Measurements from ENCODE around the gene RNF187. TPM values are rescaled to one million over a fixed set of nuclear protein-coding genes. Genes with fewer than 3 reads are reported as not detected.
A peak's percentile ranks its signal among the peaks of the same experiment; 100 is the strongest.

The RNF187 gene
- polyA plus RNA-seq, 1 donor (not counting 4 experiments of a cell fraction or from before 2014, with no cell fraction given), result 65.8 TPM

- Histone ChIP-seq H3K27me3 (ENCODE audit: control insufficient read depth, extremely low read depth, insufficient read depth, low read length) (peaks cover 24% of the 10 kb centered on the region), H3K9me1 (ENCODE audit: control insufficient read depth, extremely low read depth, insufficient read depth, low read length) (no peaks in the 10 kb centered on the region), H3K36me3 (ENCODE audit: control insufficient read depth in 2 of 2, extremely low read depth in 1 of 2, insufficient read depth in 2 of 2, low read length in 2 of 2) (no peaks in the 10 kb centered on the region), H3K9ac (ENCODE audit: control insufficient read depth, extremely low read depth, insufficient read depth, low read length) (no peak overlapping the region), H3K4me3 (ENCODE audit: control insufficient read depth in 2 of 3, extremely low read depth in 1 of 3, insufficient read depth in 2 of 3, low read depth in 1 of 3, low read length in 3 of 3) (no peak overlapping the region), H3K4me2 (ENCODE audit: control insufficient read depth, extremely low read depth, insufficient read depth, low read depth, low read length) (no peak overlapping the region), H3K9me3 (ENCODE audit: control insufficient read depth, low read depth, low read length) (no peaks in the 10 kb centered on the region), H4K20me1 (ENCODE audit: control insufficient read depth, extremely low read depth, insufficient read depth, low read length) (no peaks in the 10 kb centered on the region), H3K4me1 (ENCODE audit: control insufficient read depth, extremely low read depth, insufficient read depth, low read length) (peaks cover 4% of the 10 kb centered on the region), H3K79me2 (ENCODE audit: control insufficient read depth, insufficient read depth, low read length) (no peaks in the 10 kb centered on the region), H2AFZ (ENCODE audit: control insufficient read depth, low read length) (no peak overlapping the region), H3K27ac (ENCODE audit: control insufficient read depth, insufficient read depth, low read length) (no peak overlapping the region)
- FAIRE-seq (no peak), DNase-seq (ENCODE audit: low read depth, low spot score) (no peak)
- TF ChIP-seq EZH2 (IDR thresholded peaks at IDR 0.05; ENCODE audit: low read length), result no peak
- TF ChIP-seq, protein P1, sequence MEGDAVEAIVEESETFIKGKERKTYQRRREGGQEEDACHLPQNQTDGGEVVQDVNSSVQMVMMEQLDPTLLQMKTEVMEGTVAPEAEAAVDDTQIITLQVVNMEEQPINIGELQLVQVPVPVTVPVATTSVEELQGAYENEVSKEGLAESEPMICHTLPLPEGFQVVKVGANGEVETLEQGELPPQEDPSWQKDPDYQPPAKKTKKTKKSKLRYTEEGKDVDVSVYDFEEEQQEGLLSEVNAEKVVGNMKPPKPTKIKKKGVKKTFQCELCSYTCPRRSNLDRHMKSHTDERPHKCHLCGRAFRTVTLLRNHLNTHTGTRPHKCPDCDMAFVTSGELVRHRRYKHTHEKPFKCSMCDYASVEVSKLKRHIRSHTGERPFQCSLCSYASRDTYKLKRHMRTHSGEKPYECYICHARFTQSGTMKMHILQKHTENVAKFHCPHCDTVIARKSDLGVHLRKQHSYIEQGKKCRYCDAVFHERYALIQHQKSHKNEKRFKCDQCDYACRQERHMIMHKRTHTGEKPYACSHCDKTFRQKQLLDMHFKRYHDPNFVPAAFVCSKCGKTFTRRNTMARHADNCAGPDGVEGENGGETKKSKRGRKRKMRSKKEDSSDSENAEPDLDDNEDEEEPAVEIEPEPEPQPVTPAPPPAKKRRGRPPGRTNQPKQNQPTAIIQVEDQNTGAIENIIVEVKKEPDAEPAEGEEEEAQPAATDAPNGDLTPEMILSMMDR (optimal IDR thresholded peaks at IDR 0.05 in 1 of 3, IDR thresholded peaks at IDR 0.05 in 1 of 3, conservative IDR thresholded peaks at IDR 0.05 in 1 of 3; ENCODE audit: extremely low read depth in 1 of 3, insufficient read depth in 2 of 3, low read length in 3 of 3), result no peak
- dilution Hi-C loops (cut with MboI; ENCODE audit: extremely low pct_ligation_motif_present, low sequenced_read_pairs), result no loop called here
Observed at GRCh38 chr1:228510101-228510802, 23.1 kb downstream of the RNF187 start.

DNA sequence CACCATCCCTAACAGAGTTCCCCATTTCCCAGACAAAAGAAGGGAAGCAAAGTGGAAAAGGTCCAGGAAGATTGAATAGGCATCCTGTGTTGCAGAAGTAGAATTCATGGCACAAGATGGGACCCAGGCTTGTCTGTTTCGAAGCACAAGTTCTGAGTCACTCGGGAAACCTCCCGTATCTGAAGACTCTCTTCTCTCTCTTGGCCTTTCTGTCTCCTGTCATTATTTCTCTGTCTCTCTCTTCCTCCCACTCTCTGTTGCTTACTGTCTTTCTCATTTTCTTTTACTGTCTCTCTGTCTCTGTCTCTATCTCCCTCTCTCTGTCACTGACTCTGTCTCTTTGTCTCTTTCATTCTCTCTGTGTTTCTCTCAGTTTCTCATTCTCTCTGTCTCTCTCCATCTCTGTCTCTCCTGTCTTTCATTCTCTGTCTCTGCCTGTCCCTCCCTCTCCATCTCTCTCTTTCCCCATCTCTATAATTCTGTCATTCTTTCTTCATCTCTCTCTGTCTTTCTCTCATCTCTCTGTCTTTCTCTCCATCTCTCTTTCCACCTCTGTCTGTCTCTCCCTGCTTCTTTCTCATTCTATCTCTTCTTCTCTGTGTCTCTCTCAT lies 23.7 kb downstream of the RNF187 start:
- Histone ChIP-seq H3K9ac (ENCODE audit: control insufficient read depth, extremely low read depth, insufficient read depth, low read length) (no peak overlapping the region), H3K27me3 (ENCODE audit: control insufficient read depth, extremely low read depth, insufficient read depth, low read length) (peaks cover 24% of the 10 kb centered on the region), H3K9me3 (ENCODE audit: control insufficient read depth, low read depth, low read length) (no peaks in the 10 kb centered on the region), H3K36me3 (ENCODE audit: control insufficient read depth in 2 of 2, extremely low read depth in 1 of 2, insufficient read depth in 2 of 2, low read length in 2 of 2) (no peaks in the 10 kb centered on the region), H3K4me2 (ENCODE audit: control insufficient read depth, extremely low read depth, insufficient read depth, low read depth, low read length) (no peak overlapping the region), H3K79me2 (ENCODE audit: control insufficient read depth, insufficient read depth, low read length) (no peaks in the 10 kb centered on the region), H3K4me3 (ENCODE audit: control insufficient read depth in 2 of 3, extremely low read depth in 1 of 3, insufficient read depth in 2 of 3, low read depth in 1 of 3, low read length in 3 of 3) (no peak overlapping the region), H3K27ac (ENCODE audit: control insufficient read depth, insufficient read depth, low read length) (no peak overlapping the region), H2AFZ (ENCODE audit: control insufficient read depth, low read length) (no peak overlapping the region), H3K4me1 (ENCODE audit: control insufficient read depth, extremely low read depth, insufficient read depth, low read length) (peaks cover 4% of the 10 kb centered on the region), H3K9me1 (ENCODE audit: control insufficient read depth, extremely low read depth, insufficient read depth, low read length) (no peaks in the 10 kb centered on the region), H4K20me1 (ENCODE audit: control insufficient read depth, extremely low read depth, insufficient read depth, low read length) (no peaks in the 10 kb centered on the region)
- DNase-seq (ENCODE audit: low read depth, low spot score), result no peak
- TF ChIP-seq, protein P1 (optimal IDR thresholded peaks at IDR 0.05 in 1 of 3, IDR thresholded peaks at IDR 0.05 in 1 of 3, conservative IDR thresholded peaks at IDR 0.05 in 1 of 3; ENCODE audit: extremely low read depth in 1 of 3, insufficient read depth in 2 of 3, low read length in 3 of 3), result no peak
- TF ChIP-seq EZH2 (IDR thresholded peaks at IDR 0.05; ENCODE audit: low read length), result no peak
- FAIRE-seq, result peak; percentile 55
- dilution Hi-C loops (cut with MboI; ENCODE audit: extremely low pct_ligation_motif_present, low sequenced_read_pairs), result no loop called here
